Measurements from ENCODE around the gene KRTAP1-3.
"Not testable (repeated sequence)": the region's sequence is repeated elsewhere in the genome, so short reads cannot be mapped to it uniquely, and the experiment has no call there.

KRTAP1-3 gene

GRCh38 chr17:41042953-41043352 lies 8.3 kb upstream of the KRTAP1-3 start:
- in situ Hi-C loops (cut with MboI; ENCODE audit: low pct_unique_long_range_greater_than_20kb, low sequenced_read_pairs, unreplicated experiment): no loop called here
- no peak for DNase-seq (ENCODE audit: low spot score)
- no peak for TF ChIP-seq CTCF (IDR thresholded peaks at IDR 0.05; ENCODE audit: extremely low read depth, insufficient read depth, missing control alignments)

GRCh38 chr17:41040783-41041571 lies 6.3 kb upstream of the KRTAP1-3 start, which contains the start of gene KRTAP1-1:
Gene KRTAP1-1, minus strand, starts transcription at chr17:41041450. Its CDS starts 53 bp downstream, at chr17:41041397.
- in situ Hi-C loops (cut with MboI; ENCODE audit: low pct_unique_long_range_greater_than_20kb, low sequenced_read_pairs, unreplicated experiment); DNase-seq (ENCODE audit: low spot score): not testable (repeated sequence)

- no peak for TF ChIP-seq CTCF (IDR thresholded peaks at IDR 0.05; ENCODE audit: extremely low read depth, insufficient read depth, missing control alignments)
- no peak for DNase-seq (ENCODE audit: low spot score)
- in situ Hi-C loops (cut with MboI; ENCODE audit: low pct_unique_long_range_greater_than_20kb, low sequenced_read_pairs, unreplicated experiment): no loop called here
Observed at GRCh38 chr17:41037853-41038350, 3.2 kb upstream of the KRTAP1-3 start.

- DNase-seq (ENCODE audit: low spot score): no peak
- no peak for TF ChIP-seq CTCF (IDR thresholded peaks at IDR 0.05; ENCODE audit: extremely low read depth, insufficient read depth, missing control alignments)
- in situ Hi-C loops (cut with MboI; ENCODE audit: low pct_unique_long_range_greater_than_20kb, low sequenced_read_pairs, unreplicated experiment): no loop called here
Observed at GRCh38 chr17:41029633-41030245, 4.9 kb downstream of the KRTAP1-3 start, which contains the start of gene KRTAP1-4. Gene KRTAP1-4, minus strand, starts transcription at chr17:41030195. Its CDS starts 117 bp downstream, at chr17:41030078.

GRCh38 chr17:41026715-41027471 lies 7.8 kb downstream of the KRTAP1-3 start, which contains the start of gene KRTAP1-5:
Gene KRTAP1-5, minus strand, starts transcription at chr17:41027208. Its CDS starts 53 bp downstream, at chr17:41027155.
- in situ Hi-C loops (cut with MboI; ENCODE audit: low pct_unique_long_range_greater_than_20kb, low sequenced_read_pairs, unreplicated experiment): no loop called here
- no peak for TF ChIP-seq CTCF (IDR thresholded peaks at IDR 0.05; ENCODE audit: extremely low read depth, insufficient read depth, missing control alignments)
- no peak for DNase-seq (ENCODE audit: low spot score)

- in situ Hi-C loops (cut with MboI; ENCODE audit: low pct_unique_long_range_greater_than_20kb, low sequenced_read_pairs, unreplicated experiment): no loop called here
- no peak for DNase-seq (ENCODE audit: low spot score)
- no peak for TF ChIP-seq CTCF (IDR thresholded peaks at IDR 0.05; ENCODE audit: extremely low read depth, insufficient read depth, missing control alignments)
Observed at GRCh38 chr17:41024697-41025096, 10.0 kb downstream of the KRTAP1-3 start.

Data from GM13977 (cell line).